ENCODE data around the gene IFI27L2. TPM values are rescaled to one million over a fixed set of nuclear protein-coding genes. Genes with fewer than 3 reads are reported as not detected.

IFI27L2 gene
- polyA plus RNA-seq, result 51.9 TPM
- long read RNA-seq, donor 1, transcript IFI27L2-203 (2 exons, 676 nt), result minor isoform, 7 of 48 reads
- long read RNA-seq, donor 1, transcript IFI27L2-204 (3 exons, 516 nt), result minor isoform, 5 of 48 reads
- long read RNA-seq, donor 1, transcript IFI27L2-201 (4 exons, 511 nt), result major isoform, 36 of 48 reads
- long read RNA-seq, donor 1, partial matches to known transcripts, result 0 of 48 reads
- long read RNA-seq, donor 1, other reads (novel, unspliced or antisense), result 0 of 48 reads
- long read RNA-seq, donor 2, transcript IFI27L2-201 (4 exons, 511 nt), result major isoform, 52 of 66 reads
- long read RNA-seq, donor 2, transcript IFI27L2-204 (3 exons, 516 nt), result minor isoform, 10 of 66 reads
- long read RNA-seq, donor 2, partial matches to known transcripts, result 0 of 66 reads
- long read RNA-seq, donor 2, other reads (novel, unspliced or antisense), result 0 of 66 reads
- long read RNA-seq, donor 3, result 0 reads
- long read RNA-seq, donor 4, transcript IFI27L2-201 (4 exons, 511 nt), result major isoform, 6 of 7 reads
- long read RNA-seq, donor 4, partial matches to known transcripts, result 0 of 7 reads
- long read RNA-seq, donor 4, other reads (novel, unspliced or antisense), result 0 of 7 reads
- long read RNA-seq, donor 5, transcript IFI27L2-201 (4 exons, 511 nt), result major isoform, 15 of 17 reads
- long read RNA-seq, donor 5, partial matches to known transcripts, result 0 of 17 reads
- long read RNA-seq, donor 5, other reads (novel, unspliced or antisense), result 0 of 17 reads
- long read RNA-seq, donor 6, transcript IFI27L2-201 (4 exons, 511 nt), result major isoform, 18 of 23 reads
- long read RNA-seq, donor 6, partial matches to known transcripts, result 0 of 23 reads
- long read RNA-seq, donor 6, other reads (novel, unspliced or antisense), result 0 of 23 reads
- long read RNA-seq, donor 7, transcript IFI27L2-201 (4 exons, 511 nt), result major isoform, 35 of 43 reads
- long read RNA-seq, donor 7, partial matches to known transcripts, result 0 of 43 reads
- long read RNA-seq, donor 7, other reads (novel, unspliced or antisense), result 0 of 43 reads
- long read RNA-seq, donor 8, transcript IFI27L2-203 (2 exons, 676 nt), result minor isoform, 12 of 91 reads
- long read RNA-seq, donor 8, transcript IFI27L2-204 (3 exons, 516 nt), result minor isoform, 13 of 91 reads
- long read RNA-seq, donor 8, transcript IFI27L2-201 (4 exons, 511 nt), result major isoform, 66 of 91 reads
- long read RNA-seq, donor 8, partial matches to known transcripts, result 0 of 91 reads
- long read RNA-seq, donor 8, other reads (novel, unspliced or antisense), result 0 of 91 reads
- long read RNA-seq, donor 9, transcript IFI27L2-204 (3 exons, 516 nt), result minor isoform, 12 of 81 reads
- long read RNA-seq, donor 9, transcript IFI27L2-203 (2 exons, 676 nt), result minor isoform, 7 of 81 reads
- long read RNA-seq, donor 9, transcript IFI27L2-201 (4 exons, 511 nt), result major isoform, 61 of 81 reads
- long read RNA-seq, donor 9, partial matches to known transcripts, result 0 of 81 reads
- long read RNA-seq, donor 9, other reads (novel, unspliced or antisense), result 0 of 81 reads
- long read RNA-seq, donor 10, transcript IFI27L2-204 (3 exons, 516 nt), result minor isoform, 10 of 56 reads
- long read RNA-seq, donor 10, transcript IFI27L2-201 (4 exons, 511 nt), result major isoform, 33 of 56 reads
- long read RNA-seq, donor 10, transcript IFI27L2-203 (2 exons, 676 nt), result minor isoform, 5 of 56 reads
- long read RNA-seq, donor 10, partial matches to known transcripts, result 8 of 56 reads
- long read RNA-seq, donor 10, other reads (novel, unspliced or antisense), result 0 of 56 reads
- long read RNA-seq, donor 11, transcript IFI27L2-204 (3 exons, 516 nt), result minor isoform, 7 of 31 reads
- long read RNA-seq, donor 11, transcript IFI27L2-201 (4 exons, 511 nt), result major isoform, 22 of 31 reads
- long read RNA-seq, donor 11, partial matches to known transcripts, result 0 of 31 reads
- long read RNA-seq, donor 11, other reads (novel, unspliced or antisense), result 0 of 31 reads

DNA sequence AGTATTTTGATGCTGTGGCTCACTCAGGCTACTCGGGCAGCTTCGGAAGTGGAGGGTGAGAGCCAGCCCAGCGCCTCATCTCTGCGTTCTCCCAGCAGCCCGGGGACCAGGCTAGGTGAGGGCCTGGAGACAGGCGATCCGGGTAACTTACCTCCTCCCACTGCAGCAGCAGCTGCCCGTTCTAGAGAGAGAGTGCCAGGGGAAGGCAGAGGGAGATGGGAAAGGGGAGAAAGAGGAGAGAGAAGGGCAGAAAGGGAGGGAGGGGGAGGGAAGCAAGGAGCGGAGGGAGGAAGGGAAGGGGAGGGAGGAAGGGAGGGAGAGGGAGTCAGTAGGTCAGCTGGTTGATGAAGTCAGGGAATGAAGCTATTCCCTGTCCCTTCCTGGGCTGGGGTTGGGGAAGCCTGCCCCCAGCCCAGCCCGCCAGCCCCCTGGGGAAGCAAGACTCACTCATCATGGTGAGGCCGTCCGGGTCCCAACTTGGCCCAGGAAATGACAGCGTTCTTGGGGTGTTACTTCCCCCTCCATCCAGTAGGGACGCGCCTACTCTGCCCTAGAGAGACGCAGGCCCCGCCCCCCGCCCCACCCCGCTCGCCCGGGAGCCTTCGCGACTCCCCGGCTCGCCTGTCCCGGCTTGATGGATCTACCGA is at the start of gene IFI27L2:
Gene IFI27L2 (minus strand): TSS at position 494 of the 647 bp plus-strand sequence. CDS start 40 bp downstream, at position 454.
- no peaks in the 10 kb centered on the region for H3K27me3 ChIP-seq (ENCODE audit: control insufficient read depth, insufficient read depth, low read length)
- H3K4me1 ChIP-seq (ENCODE audit: control insufficient read depth, insufficient read depth, low read length), result peaks cover 7% of the 10 kb centered on the region
- H3K36me3 ChIP-seq (ENCODE audit: control insufficient read depth, insufficient read depth, low read length), result peaks cover 11% of the 10 kb centered on the region
- no CpG with 5 or more reads among the region's 27 CpGs for WGBS (ENCODE audit: insufficient coverage, low lambda C conversion rate)
- peak within 1 kb of the TSS; percentile 74 for H3K27ac ChIP-seq (ENCODE audit: low read length)
- peak within 1 kb of the TSS; percentile 61 for H3K4me3 ChIP-seq (ENCODE audit: low read length)
- H3K9me3 ChIP-seq (ENCODE audit: control insufficient read depth, low read depth, low read length), result no peaks in the 10 kb centered on the region
- DNase-seq, result peak; percentile 62 to 87

DNA sequence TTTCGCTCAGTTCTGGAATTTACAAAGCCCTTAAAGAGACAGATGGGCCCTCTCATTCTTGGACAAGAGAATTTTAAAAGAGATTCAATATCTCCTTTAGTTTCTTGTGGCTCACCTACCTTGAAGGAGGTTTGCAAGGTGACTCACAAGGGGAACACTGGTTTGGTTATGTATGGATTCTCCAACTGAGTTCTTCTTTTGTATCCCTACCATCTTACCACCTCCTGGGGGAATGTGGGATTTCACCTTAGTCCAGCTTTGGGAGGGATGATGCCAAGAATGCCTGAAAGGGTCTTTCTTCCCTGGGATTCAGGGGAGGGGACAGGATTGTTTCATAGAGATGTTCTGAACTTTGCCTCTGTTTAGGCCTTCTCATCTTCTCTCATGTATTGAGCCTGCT is 48.4 kb upstream of the IFI27L2 start:
- Histone ChIP-seq H3K9me3 (ENCODE audit: control insufficient read depth, low read depth, low read length) (no peaks in the 10 kb centered on the region), H3K27me3 (ENCODE audit: control insufficient read depth, insufficient read depth, low read length) (peaks cover 40% of the 10 kb centered on the region), H3K4me3 (ENCODE audit: low read length) (no peak overlapping the region), H3K27ac (ENCODE audit: low read length) (no peak overlapping the region), H3K4me1 (ENCODE audit: control insufficient read depth, insufficient read depth, low read length) (peaks cover 12% of the 10 kb centered on the region), H3K36me3 (ENCODE audit: control insufficient read depth, insufficient read depth, low read length) (no peaks in the 10 kb centered on the region)
- DNase-seq, result no peak
- WGBS (ENCODE audit: insufficient coverage, low lambda C conversion rate), result 100% methylated on average over 1 of the region's 1 CpG

DNA sequence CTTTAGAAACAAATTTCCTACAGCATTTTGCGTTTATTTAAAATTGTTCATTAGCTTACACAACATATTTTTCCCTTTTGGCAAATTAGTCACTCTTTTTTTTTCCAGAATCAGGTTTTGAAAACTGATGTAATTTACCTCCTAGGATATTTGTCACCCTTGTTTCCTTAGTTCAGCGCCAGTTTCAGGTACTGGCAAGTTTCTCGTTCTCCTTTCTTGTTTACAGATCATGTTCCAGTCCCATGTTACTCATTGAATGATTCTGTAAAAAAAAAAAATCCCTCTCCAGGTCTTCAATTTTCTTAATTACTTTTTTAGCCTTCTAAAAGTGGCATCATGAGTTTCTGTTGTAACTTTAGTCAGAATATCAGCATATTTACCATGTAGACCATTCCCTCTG is 47.4 kb upstream of the IFI27L2 start:
- 73% methylated on average over 3 of the region's 3 CpGs for WGBS (ENCODE audit: insufficient coverage, low lambda C conversion rate)
- H3K27ac ChIP-seq (ENCODE audit: low read length), result no peak overlapping the region
- no peaks in the 10 kb centered on the region for H3K9me3 ChIP-seq (ENCODE audit: control insufficient read depth, low read depth, low read length)
- H3K36me3 ChIP-seq (ENCODE audit: control insufficient read depth, insufficient read depth, low read length), result no peaks in the 10 kb centered on the region
- H3K4me1 ChIP-seq (ENCODE audit: control insufficient read depth, insufficient read depth, low read length), result peaks cover 12% of the 10 kb centered on the region
- no peak overlapping the region for H3K4me3 ChIP-seq (ENCODE audit: low read length)
- H3K27me3 ChIP-seq (ENCODE audit: control insufficient read depth, insufficient read depth, low read length), result peaks cover 48% of the 10 kb centered on the region
- DNase-seq, result no peak

DNA sequence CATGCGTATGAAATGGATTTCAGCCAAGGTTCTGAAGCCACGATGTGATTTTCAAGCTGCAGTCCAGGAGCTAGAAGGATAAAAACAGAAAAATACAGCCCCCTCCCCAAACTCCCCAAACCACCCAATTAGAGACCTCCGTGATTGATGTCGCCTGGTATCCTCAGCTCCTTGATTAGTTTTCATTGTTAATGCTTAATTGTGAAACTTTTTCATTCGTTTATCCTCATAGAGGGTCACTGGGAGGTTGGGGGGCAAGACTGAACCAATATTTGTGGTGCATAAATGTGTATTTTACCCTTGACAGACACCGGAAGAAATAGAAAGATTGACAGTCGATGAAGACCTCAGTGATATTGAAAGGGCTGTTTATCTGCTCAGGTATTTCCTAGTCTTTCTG is 46.3 kb upstream of the IFI27L2 start:
- H3K36me3 ChIP-seq (ENCODE audit: control insufficient read depth, insufficient read depth, low read length), result no peaks in the 10 kb centered on the region
- peaks cover 12% of the 10 kb centered on the region for H3K4me1 ChIP-seq (ENCODE audit: control insufficient read depth, insufficient read depth, low read length)
- H3K4me3 ChIP-seq (ENCODE audit: low read length), result no peak overlapping the region
- WGBS (ENCODE audit: insufficient coverage, low lambda C conversion rate), result 29% methylated on average over 4 of the region's 7 CpGs
- H3K27ac ChIP-seq (ENCODE audit: low read length), result no peak overlapping the region
- no peak for DNase-seq
- H3K9me3 ChIP-seq (ENCODE audit: control insufficient read depth, low read depth, low read length), result no peaks in the 10 kb centered on the region
- H3K27me3 ChIP-seq (ENCODE audit: control insufficient read depth, insufficient read depth, low read length), result peaks cover 57% of the 10 kb centered on the region

DNA sequence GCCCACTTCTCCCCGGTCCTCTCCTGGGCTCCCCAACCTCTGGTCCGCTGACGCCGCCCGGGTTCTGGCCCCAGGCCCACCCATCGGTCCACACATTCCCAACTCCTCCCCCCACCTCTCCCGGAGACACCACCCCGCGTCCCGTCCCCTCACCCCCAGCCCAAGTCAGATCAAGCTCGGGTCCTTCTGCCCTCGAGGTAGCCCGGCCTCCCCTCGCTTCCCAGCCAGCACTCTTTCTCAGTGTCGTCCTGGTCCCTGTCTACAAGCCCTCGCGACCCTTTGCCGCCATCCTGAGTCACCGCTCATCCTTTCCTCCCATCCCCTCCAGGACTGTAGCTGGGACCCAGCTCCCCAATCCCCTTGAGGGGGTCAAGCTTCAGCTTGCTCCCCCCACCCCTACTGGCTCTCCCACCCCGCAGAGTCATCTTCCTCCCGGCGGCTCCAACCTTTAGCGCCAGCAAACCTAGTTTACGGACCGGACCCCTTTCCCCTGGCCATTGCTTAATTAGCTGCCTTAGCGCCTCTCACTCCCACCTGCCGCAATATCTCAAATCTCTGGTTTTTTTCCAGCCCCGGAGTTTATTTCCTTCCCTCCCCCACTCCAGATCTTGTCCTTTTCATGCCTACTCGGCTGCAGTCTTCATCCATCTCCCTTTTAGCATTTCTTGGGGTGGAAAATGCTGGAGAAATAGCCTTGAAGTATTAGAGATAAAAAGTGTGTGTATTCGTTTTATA is 45.8 kb upstream of the IFI27L2 start:
- H3K4me3 ChIP-seq (ENCODE audit: low read length), result no peak overlapping the region
- peak in 1 of 2 donors; percentile 14 for DNase-seq
- 9% methylated on average over 4 of the region's 30 CpGs for WGBS (ENCODE audit: insufficient coverage, low lambda C conversion rate)

GRCh38 chr14:94174604-94175010 is 45.2 kb upstream of the IFI27L2 start:
- no peaks in the 10 kb centered on the region for H3K9me3 ChIP-seq (ENCODE audit: control insufficient read depth, low read depth, low read length)
- peaks cover 57% of the 10 kb centered on the region for H3K27me3 ChIP-seq (ENCODE audit: control insufficient read depth, insufficient read depth, low read length)
- H3K4me3 ChIP-seq (ENCODE audit: low read length), result no peak overlapping the region
- no peak overlapping the region for H3K27ac ChIP-seq (ENCODE audit: low read length)
- peaks cover 12% of the 10 kb centered on the region for H3K4me1 ChIP-seq (ENCODE audit: control insufficient read depth, insufficient read depth, low read length)
- peak in 1 of 2 donors; percentile 13 for DNase-seq
- WGBS (ENCODE audit: insufficient coverage, low lambda C conversion rate), result no CpG with 5 or more reads among the region's 39 CpGs
- H3K36me3 ChIP-seq (ENCODE audit: control insufficient read depth, insufficient read depth, low read length), result no peaks in the 10 kb centered on the region

More for the DNA sequence above, 45.8 kb upstream of the IFI27L2 start:
- H3K27ac ChIP-seq (ENCODE audit: low read length), result no peak overlapping the region
- H3K36me3 ChIP-seq (ENCODE audit: control insufficient read depth, insufficient read depth, low read length), result no peaks in the 10 kb centered on the region
- peaks cover 57% of the 10 kb centered on the region for H3K27me3 ChIP-seq (ENCODE audit: control insufficient read depth, insufficient read depth, low read length)
- peaks cover 12% of the 10 kb centered on the region for H3K4me1 ChIP-seq (ENCODE audit: control insufficient read depth, insufficient read depth, low read length)
- no peaks in the 10 kb centered on the region for H3K9me3 ChIP-seq (ENCODE audit: control insufficient read depth, low read depth, low read length)

DNA sequence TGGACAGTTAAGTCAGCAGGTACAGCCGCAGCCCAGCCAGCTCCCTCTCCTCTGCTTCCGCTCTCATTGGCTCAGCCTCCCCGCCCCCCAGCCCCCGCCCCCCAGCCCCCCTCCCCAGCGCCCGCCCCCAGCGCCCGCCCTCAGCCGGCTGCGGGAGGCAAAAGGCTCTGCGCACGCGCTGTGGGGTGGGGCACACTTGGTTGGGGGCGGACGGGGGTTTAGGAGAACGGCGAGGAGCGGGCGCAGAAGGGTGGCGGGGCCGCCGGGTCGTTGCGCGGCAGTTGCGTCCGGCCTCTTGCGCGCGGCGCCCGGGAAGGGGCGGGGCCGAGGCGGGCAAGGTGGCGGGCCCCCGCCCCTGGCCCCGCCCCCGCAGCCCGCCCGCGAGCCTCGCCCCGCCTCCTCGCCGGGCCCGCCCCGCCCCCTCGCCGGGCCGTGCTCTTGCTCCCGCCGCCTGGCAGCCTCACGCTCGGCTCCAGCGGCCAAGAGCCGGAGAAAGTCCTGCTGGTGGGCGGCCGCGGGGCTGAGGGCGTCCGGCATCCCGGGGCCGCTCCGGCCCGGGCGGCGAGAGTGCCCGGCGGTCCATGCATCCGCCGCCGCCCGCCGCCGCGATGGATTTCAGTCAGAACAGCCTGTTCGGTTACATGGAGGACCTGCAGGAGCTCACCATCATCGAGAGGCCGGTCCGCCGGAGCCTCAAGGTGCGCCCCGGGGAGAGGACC is 44.6 kb upstream of the IFI27L2 start, which contains the start of gene PPP4R4:
Gene PPP4R4 (plus strand): TSS at position 438 of the 719 bp plus-strand sequence. CDS start 144 bp downstream, at position 582.
- WGBS (ENCODE audit: insufficient coverage, low lambda C conversion rate), result no CpG with 5 or more reads among the region's 84 CpGs
- no peaks in the 10 kb centered on the region for H3K9me3 ChIP-seq (ENCODE audit: control insufficient read depth, low read depth, low read length)
- peaks cover 55% of the 10 kb centered on the region for H3K27me3 ChIP-seq (ENCODE audit: control insufficient read depth, insufficient read depth, low read length)
- peak within 1 kb of the TSS; percentile 59 for H3K4me3 ChIP-seq (ENCODE audit: low read length)
- H3K4me1 ChIP-seq (ENCODE audit: control insufficient read depth, insufficient read depth, low read length), result peaks cover 12% of the 10 kb centered on the region
- DNase-seq, result peak; percentile 71 to 75
- H3K27ac ChIP-seq (ENCODE audit: low read length), result no peak within 1 kb of the TSS
- H3K36me3 ChIP-seq (ENCODE audit: control insufficient read depth, insufficient read depth, low read length), result no peaks in the 10 kb centered on the region

DNA sequence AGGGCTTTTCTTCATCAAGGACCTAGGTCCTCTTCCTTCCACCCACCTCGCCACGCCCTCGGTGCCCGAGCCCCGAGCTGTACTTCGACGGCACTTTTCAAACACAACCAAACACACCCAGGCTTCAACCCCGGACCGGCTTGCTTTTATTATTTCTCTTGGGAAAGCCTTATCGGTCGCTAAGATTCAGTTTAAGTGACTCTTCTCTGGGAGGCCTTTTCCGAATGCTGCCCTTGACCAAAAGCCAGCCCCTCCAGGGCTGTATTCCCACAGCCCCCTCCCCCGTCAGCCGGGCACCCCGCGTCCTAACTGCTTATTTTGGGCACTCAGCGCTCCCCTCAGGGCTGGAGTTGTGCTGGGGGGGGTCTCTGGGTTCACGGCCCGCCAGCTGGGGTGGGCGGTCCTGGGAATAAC is 44.1 kb upstream of the IFI27L2 start:
- Histone ChIP-seq H3K4me1 (ENCODE audit: control insufficient read depth, insufficient read depth, low read length) (peaks cover 12% of the 10 kb centered on the region), H3K9me3 (ENCODE audit: control insufficient read depth, low read depth, low read length) (no peaks in the 10 kb centered on the region), H3K4me3 (ENCODE audit: low read length) (peak overlapping the region; percentile 59), H3K27me3 (ENCODE audit: control insufficient read depth, insufficient read depth, low read length) (peaks cover 55% of the 10 kb centered on the region), H3K36me3 (ENCODE audit: control insufficient read depth, insufficient read depth, low read length) (no peaks in the 10 kb centered on the region), H3K27ac (ENCODE audit: low read length) (no peak overlapping the region)
- peak in 1 of 2 donors; percentile 34 for DNase-seq
- no CpG with 5 or more reads among the region's 20 CpGs for WGBS (ENCODE audit: insufficient coverage, low lambda C conversion rate)

Data from large intestine (tissue), 12 donors.